NCI-H69 (cell line): ENCODE results near the gene KCNE2.
"Not testable (repeated sequence)": the region's sequence is repeated elsewhere in the genome, so short reads cannot be mapped to it uniquely, and the experiment has no call there.

Source experiments
- DNase-seq: peaks from one replicate; lab custom pipeline; 2025; lab: John Stamatoyannopoulos, UW

KCNE2 gene

GRCh38 chr21:34407294-34407693 lies 43.5 kb downstream of the KCNE2 start:
- not testable (repeated sequence) for DNase-seq

- not testable (repeated sequence) for DNase-seq
These were observed 53.8 kb downstream of the KCNE2 start for GRCh38 chr21:34417448-34418077.
